Measurements from ENCODE around the gene MRPL20.

The MRPL20 gene

GRCh38 chr1:1435911-1436629, 29.0 kb upstream of the MRPL20 start:
- Histone ChIP-seq H2AFZ (ENCODE audit: low read depth) (no peak overlapping the region), H3K79me2 (ENCODE audit: insufficient read depth, low read depth) (no peaks in the 10 kb centered on the region), H3K9ac (no peak overlapping the region), H4K20me1 (ENCODE audit: insufficient read depth) (no peaks in the 10 kb centered on the region), H3K27ac (no peak overlapping the region), H3K4me1 (ENCODE audit: low read depth, poor library complexity, severe bottlenecking) (no peaks in the 10 kb centered on the region), H3K27me3 (ENCODE audit: insufficient read depth, low read depth) (peaks cover 57% of the 10 kb centered on the region), H3K4me3 (IDR thresholded peaks at IDR 0.05; ENCODE audit: insufficient read depth, low read depth, low read length) (no peak overlapping the region), H3K36me3 (ENCODE audit: insufficient read depth) (no peaks in the 10 kb centered on the region), H3K4me2 (no peak overlapping the region)
- TF ChIP-seq, protein P1, sequence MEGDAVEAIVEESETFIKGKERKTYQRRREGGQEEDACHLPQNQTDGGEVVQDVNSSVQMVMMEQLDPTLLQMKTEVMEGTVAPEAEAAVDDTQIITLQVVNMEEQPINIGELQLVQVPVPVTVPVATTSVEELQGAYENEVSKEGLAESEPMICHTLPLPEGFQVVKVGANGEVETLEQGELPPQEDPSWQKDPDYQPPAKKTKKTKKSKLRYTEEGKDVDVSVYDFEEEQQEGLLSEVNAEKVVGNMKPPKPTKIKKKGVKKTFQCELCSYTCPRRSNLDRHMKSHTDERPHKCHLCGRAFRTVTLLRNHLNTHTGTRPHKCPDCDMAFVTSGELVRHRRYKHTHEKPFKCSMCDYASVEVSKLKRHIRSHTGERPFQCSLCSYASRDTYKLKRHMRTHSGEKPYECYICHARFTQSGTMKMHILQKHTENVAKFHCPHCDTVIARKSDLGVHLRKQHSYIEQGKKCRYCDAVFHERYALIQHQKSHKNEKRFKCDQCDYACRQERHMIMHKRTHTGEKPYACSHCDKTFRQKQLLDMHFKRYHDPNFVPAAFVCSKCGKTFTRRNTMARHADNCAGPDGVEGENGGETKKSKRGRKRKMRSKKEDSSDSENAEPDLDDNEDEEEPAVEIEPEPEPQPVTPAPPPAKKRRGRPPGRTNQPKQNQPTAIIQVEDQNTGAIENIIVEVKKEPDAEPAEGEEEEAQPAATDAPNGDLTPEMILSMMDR (conservative IDR thresholded peaks at IDR 0.05; ENCODE audit: low read depth, low read length) = no peak

DNA sequence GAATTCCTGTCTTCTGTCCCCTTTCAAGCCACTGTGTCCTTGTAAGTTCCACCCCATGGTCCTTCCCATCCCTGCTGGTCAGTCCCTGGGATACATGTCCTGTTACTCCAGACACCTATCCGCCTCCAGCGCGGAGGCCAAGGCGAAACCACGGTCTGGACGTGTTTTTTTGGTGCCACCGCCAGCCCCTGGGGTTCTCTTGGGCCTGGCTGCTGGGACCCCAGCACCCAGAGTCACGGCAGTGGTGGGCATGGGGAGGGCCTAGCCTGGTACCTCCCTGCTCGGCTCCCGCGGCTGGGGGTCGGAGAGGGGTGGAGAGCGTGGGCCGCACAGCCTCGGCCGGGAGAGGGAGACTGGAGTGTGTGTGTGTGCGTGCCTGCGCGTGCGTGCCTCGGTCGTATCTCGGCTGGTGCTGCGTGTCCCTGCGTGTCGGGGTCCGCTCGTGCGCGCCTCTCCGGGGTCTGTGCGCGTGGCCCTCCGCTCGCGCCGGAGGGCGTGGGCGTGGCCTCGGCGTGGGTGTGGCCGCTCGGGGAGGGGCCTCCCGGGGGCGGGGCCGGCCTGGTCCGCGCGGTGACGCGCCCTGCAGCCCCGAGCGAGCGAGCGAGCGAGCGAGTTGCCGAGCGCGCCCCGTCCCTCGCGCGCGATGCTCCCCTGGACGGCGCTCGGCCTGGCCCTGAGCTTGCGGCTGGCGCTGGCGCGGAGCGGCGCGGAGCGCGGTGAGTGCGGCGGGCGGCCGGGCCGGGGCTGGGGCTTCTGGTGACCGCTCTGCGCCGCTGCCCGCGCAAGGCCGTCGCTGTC, 28.2 kb upstream of the MRPL20 start, which contains the start of gene VWA1:
Gene VWA1, plus strand, starts transcription at position 585 of the 798 bp plus-strand sequence. Its CDS starts 59 bp downstream, at position 644.
- Histone ChIP-seq H3K4me1 (ENCODE audit: low read depth, poor library complexity, severe bottlenecking) (no peaks in the 10 kb centered on the region), H3K79me2 (ENCODE audit: insufficient read depth, low read depth) (no peaks in the 10 kb centered on the region), H3K9ac (no peak within 1 kb of the TSS), H3K4me3 (IDR thresholded peaks at IDR 0.05; ENCODE audit: insufficient read depth, low read depth, low read length) (no peak within 1 kb of the TSS), H3K36me3 (ENCODE audit: insufficient read depth) (no peaks in the 10 kb centered on the region), H4K20me1 (ENCODE audit: insufficient read depth) (no peaks in the 10 kb centered on the region), H3K27me3 (ENCODE audit: insufficient read depth, low read depth) (peaks cover 59% of the 10 kb centered on the region), H2AFZ (ENCODE audit: low read depth) (no peak within 1 kb of the TSS), H3K27ac (no peak within 1 kb of the TSS), H3K4me2 (no peak within 1 kb of the TSS)
- TF ChIP-seq, protein P1 (conservative IDR thresholded peaks at IDR 0.05; ENCODE audit: low read depth, low read length) = no peak

GRCh38 chr1:1434824-1435105, 27.7 kb upstream of the MRPL20 start:
- H3K27ac ChIP-seq = no peak overlapping the region
- H3K36me3 ChIP-seq (ENCODE audit: insufficient read depth) = no peaks in the 10 kb centered on the region

GRCh38 chr1:1434131-1434823, 27.2 kb upstream of the MRPL20 start:
- Histone ChIP-seq H3K27ac (no peak overlapping the region), H3K27me3 (ENCODE audit: insufficient read depth, low read depth) (peaks cover 68% of the 10 kb centered on the region), H4K20me1 (ENCODE audit: insufficient read depth) (no peaks in the 10 kb centered on the region), H3K36me3 (ENCODE audit: insufficient read depth) (no peaks in the 10 kb centered on the region), H3K9ac (no peak overlapping the region), H3K4me1 (ENCODE audit: low read depth, poor library complexity, severe bottlenecking) (no peaks in the 10 kb centered on the region), H3K4me3 (IDR thresholded peaks at IDR 0.05; ENCODE audit: insufficient read depth, low read depth, low read length) (no peak overlapping the region), H3K79me2 (ENCODE audit: insufficient read depth, low read depth) (no peaks in the 10 kb centered on the region), H2AFZ (ENCODE audit: low read depth) (no peak overlapping the region), H3K4me2 (no peak overlapping the region)
- TF ChIP-seq, protein P1 (conservative IDR thresholded peaks at IDR 0.05; ENCODE audit: low read depth, low read length) = no peak

More at GRCh38 chr1:1434824-1435105, 27.7 kb upstream of the MRPL20 start:
- no peak overlapping the region for H3K9ac ChIP-seq
- H3K4me1 ChIP-seq (ENCODE audit: low read depth, poor library complexity, severe bottlenecking) = no peaks in the 10 kb centered on the region
- no peak overlapping the region for H3K4me3 ChIP-seq (IDR thresholded peaks at IDR 0.05; ENCODE audit: insufficient read depth, low read depth, low read length)
- H3K4me2 ChIP-seq = no peak overlapping the region
- H2AFZ ChIP-seq (ENCODE audit: low read depth) = no peak overlapping the region
- peaks cover 63% of the 10 kb centered on the region for H3K27me3 ChIP-seq (ENCODE audit: insufficient read depth, low read depth)
- TF ChIP-seq, protein P1 (conservative IDR thresholded peaks at IDR 0.05; ENCODE audit: low read depth, low read length) = no peak
- no peaks in the 10 kb centered on the region for H4K20me1 ChIP-seq (ENCODE audit: insufficient read depth)
- no peaks in the 10 kb centered on the region for H3K79me2 ChIP-seq (ENCODE audit: insufficient read depth, low read depth)
